Tibial artery (tissue), 4 donors: ENCODE data around the gene RTKN2.
A peak's percentile ranks its signal among the peaks of the same experiment; 100 is the strongest.

Experiments
- DNase-seq, 2 donors: peaks; one replicate each; pipeline ENCODE4 v3.0.0-alpha.2; 2019
- H3K27ac ChIP-seq, 2 donors: fragments of 200-600 bp; sonication (generic) in 1 of 2; 1 replicate in 1 of 2; 2 replicates in 1 of 2; pipeline ENCODE4 v1.5.1; 2018 to 2019; ENCODE audit warnings: mild to moderate bottlenecking in 1 of 2
- H3K27me3 ChIP-seq, 2 donors: fragments of 200-600 bp; sonication (generic) in 1 of 2; one replicate each; pipeline versions ENCODE4 v1.5.1 to v1.6.0; 2016 to 2019
- H3K36me3 ChIP-seq, 3 donors: fragments of 200-600 bp; sonication (generic) in 2 of 3; one replicate each; pipeline ENCODE4 v1.5.1; 2016 to 2019; ENCODE audit warnings: mild to moderate bottlenecking in 2 of 3
- H3K4me1 ChIP-seq, 4 donors: fragments of 200-600 bp; sonication (generic) in 2 of 4; 1 replicate in 3 of 4; 2 replicates in 1 of 4; pipeline ENCODE4 v1.5.1; 2016 to 2019
- H3K4me3 ChIP-seq, 2 donors: fragments of 200-600 bp; sonication (generic) in 1 of 2; 1 replicate in 1 of 2; 2 replicates in 1 of 2; pipeline ENCODE4 v1.5.1; 2018 to 2019; ENCODE audit warnings: mild to moderate bottlenecking in 2 of 2
- H3K9me3 ChIP-seq, 3 donors: fragments of 200-600 bp; sonication (generic) in 1 of 3; one replicate each; pipeline ENCODE4 v1.5.1; 2016 to 2019
- intact Hi-C: fragments of 100-400 bp; cut with DNase I; formaldehyde crosslinking; loops from one replicate; pipeline ENCODE4 v1.15.0; 2023; ENCODE audit warnings: low total_unique reads
- TF ChIP-seq, protein P1 (sequence below), 2 experiments: fragments of 200-600 bp in 1 of 2; fragments of 450-650 bp in 1 of 2; IDR thresholded peaks; one replicate each; pipeline ENCODE4 v1.5.1; 2017 to 2019; ENCODE audit warnings: antibody characterized with exemption in 2 of 2, mild to moderate bottlenecking in 1 of 2, moderate library complexity in 1 of 2

The RTKN2 gene

GRCh38 chr10:62278441-62278910 lies 9.8 kb upstream of the RTKN2 start:
- H3K4me1 ChIP-seq, result peaks cover 0 to 6% (median 0%) of the 10 kb centered on the region in 4 donors
- intact Hi-C loops, result no loop called here
- TF ChIP-seq, protein P1, sequence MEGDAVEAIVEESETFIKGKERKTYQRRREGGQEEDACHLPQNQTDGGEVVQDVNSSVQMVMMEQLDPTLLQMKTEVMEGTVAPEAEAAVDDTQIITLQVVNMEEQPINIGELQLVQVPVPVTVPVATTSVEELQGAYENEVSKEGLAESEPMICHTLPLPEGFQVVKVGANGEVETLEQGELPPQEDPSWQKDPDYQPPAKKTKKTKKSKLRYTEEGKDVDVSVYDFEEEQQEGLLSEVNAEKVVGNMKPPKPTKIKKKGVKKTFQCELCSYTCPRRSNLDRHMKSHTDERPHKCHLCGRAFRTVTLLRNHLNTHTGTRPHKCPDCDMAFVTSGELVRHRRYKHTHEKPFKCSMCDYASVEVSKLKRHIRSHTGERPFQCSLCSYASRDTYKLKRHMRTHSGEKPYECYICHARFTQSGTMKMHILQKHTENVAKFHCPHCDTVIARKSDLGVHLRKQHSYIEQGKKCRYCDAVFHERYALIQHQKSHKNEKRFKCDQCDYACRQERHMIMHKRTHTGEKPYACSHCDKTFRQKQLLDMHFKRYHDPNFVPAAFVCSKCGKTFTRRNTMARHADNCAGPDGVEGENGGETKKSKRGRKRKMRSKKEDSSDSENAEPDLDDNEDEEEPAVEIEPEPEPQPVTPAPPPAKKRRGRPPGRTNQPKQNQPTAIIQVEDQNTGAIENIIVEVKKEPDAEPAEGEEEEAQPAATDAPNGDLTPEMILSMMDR (IDR thresholded peaks at IDR 0.05), result no peak
- no peaks in the 10 kb centered on the region for H3K9me3 ChIP-seq
- no peaks in the 10 kb centered on the region for H3K27me3 ChIP-seq
- DNase-seq, result no peak
- no peaks in the 10 kb centered on the region for H3K36me3 ChIP-seq
- H3K27ac ChIP-seq, result no peak overlapping the region
- no peak overlapping the region for H3K4me3 ChIP-seq

DNA sequence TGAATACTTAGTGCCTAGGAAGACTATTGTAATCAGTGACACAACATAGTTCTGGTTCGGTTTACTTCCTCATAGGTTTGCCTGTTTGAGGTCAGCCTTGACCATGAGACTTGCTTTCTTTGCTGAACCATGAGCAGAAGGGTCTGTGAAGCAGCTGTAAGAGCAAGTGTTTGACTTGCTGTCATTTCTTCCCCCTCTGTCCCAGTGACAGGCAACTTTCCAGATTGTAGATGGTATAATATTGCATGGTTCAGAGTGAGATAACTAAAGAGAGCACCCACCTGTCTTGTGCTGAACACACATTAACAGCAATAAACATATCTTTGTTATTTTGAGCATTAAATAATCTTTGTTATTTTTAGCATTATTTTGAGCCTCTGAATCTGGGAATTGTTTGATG lies 9.3 kb upstream of the RTKN2 start:
- TF ChIP-seq, protein P1 (IDR thresholded peaks at IDR 0.05), result no peak
- Histone ChIP-seq H3K27ac (no peak overlapping the region), H3K4me3 (no peak overlapping the region), H3K4me1 (peaks cover 0 to 6% (median 0%) of the 10 kb centered on the region in 4 donors), H3K27me3 (no peaks in the 10 kb centered on the region), H3K36me3 (no peaks in the 10 kb centered on the region), H3K9me3 (no peaks in the 10 kb centered on the region)
- intact Hi-C loops, result no loop called here
- no peak for DNase-seq

DNA sequence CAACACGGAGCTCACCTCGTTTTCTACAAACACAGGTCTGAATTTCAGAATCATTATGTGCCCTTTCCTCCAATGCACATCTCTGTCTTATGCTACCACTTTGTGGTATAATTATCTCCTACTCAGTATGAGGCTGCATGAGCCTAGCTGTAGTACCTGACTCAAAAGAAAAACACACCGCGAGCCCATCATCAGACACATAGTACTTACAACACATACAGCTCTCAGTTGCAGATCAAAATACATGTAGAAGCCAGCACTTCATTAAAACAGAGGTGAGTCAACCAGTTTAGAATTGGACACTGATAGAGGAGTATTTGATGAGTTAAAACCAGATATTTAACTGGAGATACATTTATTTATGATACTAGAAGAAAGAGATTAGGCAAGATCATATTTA lies 1.4 kb upstream of the RTKN2 start:
- TF ChIP-seq, protein P1 (IDR thresholded peaks at IDR 0.05), result no peak
- intact Hi-C loops, result no loop called here
- peaks cover 0 to 14% (median 9%) of the 10 kb centered on the region in 4 donors for H3K4me1 ChIP-seq
- no peaks in the 10 kb centered on the region for H3K9me3 ChIP-seq
- H3K4me3 ChIP-seq, result no peak overlapping the region
- H3K27ac ChIP-seq, result no peak overlapping the region
- DNase-seq, result no peak
- no peaks in the 10 kb centered on the region for H3K36me3 ChIP-seq
- H3K27me3 ChIP-seq, result no peaks in the 10 kb centered on the region

- no peaks in the 10 kb centered on the region for H3K9me3 ChIP-seq
- H3K27ac ChIP-seq, result no peak overlapping the region
- H3K4me1 ChIP-seq, result peaks cover 0 to 14% (median 9%) of the 10 kb centered on the region in 4 donors
- intact Hi-C loops, result no loop called here
- TF ChIP-seq, protein P1 (IDR thresholded peaks at IDR 0.05), result no peak
- no peaks in the 10 kb centered on the region for H3K27me3 ChIP-seq
- peak overlapping the region; percentile 66 to 67 for H3K4me3 ChIP-seq
- H3K36me3 ChIP-seq, result no peaks in the 10 kb centered on the region
- no peak for DNase-seq
Measured at GRCh38 chr10:62268027-62268398, 631 bp downstream of the RTKN2 start.

- Histone ChIP-seq H3K9me3 (no peaks in the 10 kb centered on the region), H3K36me3 (no peaks in the 10 kb centered on the region), H3K27ac (no peak overlapping the region), H3K27me3 (no peaks in the 10 kb centered on the region), H3K4me1 (peaks cover 0 to 14% (median 9%) of the 10 kb centered on the region in 4 donors), H3K4me3 (no peak overlapping the region)
- intact Hi-C loops, result no loop called here
- TF ChIP-seq, protein P1 (IDR thresholded peaks at IDR 0.05), result no peak
- no peak for DNase-seq
Measured at GRCh38 chr10:62266611-62267010, 2.0 kb downstream of the RTKN2 start.

DNA sequence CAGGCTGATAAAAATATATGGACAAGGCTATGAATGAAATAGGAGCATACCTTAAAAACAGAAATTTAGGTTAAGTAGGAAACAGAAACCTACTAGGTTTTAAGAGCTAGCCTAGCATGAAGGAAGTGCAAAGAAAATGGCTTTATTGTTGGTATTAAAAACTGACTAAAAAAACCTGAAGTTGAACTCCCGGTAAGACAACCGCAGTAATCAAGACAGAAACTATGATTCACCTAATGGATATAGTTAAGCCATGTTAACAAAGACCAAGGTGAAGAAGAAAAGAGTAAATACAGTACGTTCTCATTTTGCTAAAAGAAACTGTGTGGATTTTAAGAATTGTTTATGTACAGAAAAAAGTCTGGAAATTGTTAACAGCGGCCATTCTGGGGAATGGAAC lies 2.5 kb downstream of the RTKN2 start:
- no peak overlapping the region for H3K27ac ChIP-seq
- no peak for DNase-seq
- no peaks in the 10 kb centered on the region for H3K9me3 ChIP-seq
- H3K4me1 ChIP-seq, result peaks cover 0 to 14% (median 9%) of the 10 kb centered on the region in 4 donors
- intact Hi-C loops, result no loop called here
- TF ChIP-seq, protein P1 (IDR thresholded peaks at IDR 0.05), result no peak
- no peaks in the 10 kb centered on the region for H3K27me3 ChIP-seq
- H3K4me3 ChIP-seq, result no peak overlapping the region
- no peaks in the 10 kb centered on the region for H3K36me3 ChIP-seq
